Measurements from ENCODE around the gene AAGAB.

GRCh38 chr15:67196222-67196621 lies 58.2 kb downstream of the AAGAB start:
- TF ChIP-seq CTCF (IDR thresholded peaks at IDR 0.05) (no peak), POLR2AphosphoS5 (IDR thresholded peaks at IDR 0.05) (no peak), POLR2A (IDR thresholded peaks at IDR 0.05) (no peak)

Measured in prostate gland (tissue), 2 donors.